HEK293 (cell line): ENCODE results near the gene TGFBRAP1.

ENCODE experiments used
- CTCF ChIA-PET: fragments of 350-600 bp; formaldehyde crosslinking; extraction: SDS; loops from one replicate; lab custom pipeline; 2021; ENCODE audit warnings: antibody characterized with exemption; lab: Yijun Ruan, JAX
- POLR2A ChIA-PET: fragments of 300-600 bp; formaldehyde crosslinking; extraction: SDS; loops from one replicate; lab custom pipeline; 2020; ENCODE audit warnings: antibody characterized with exemption, inconsistent platforms; lab: Yijun Ruan, JAX
- H3K27ac ChIP-seq: fragments of 200-500 bp; sonication (Bioruptor generic); 2 replicates; pipeline ENCODE4 v1.5.1; 2014; ENCODE audit warnings: low read depth, low read length, control low read depth, inconsistent platforms; ENCODE audit errors: extremely low read depth
- H3K36me3 ChIP-seq, 2 experiments: fragments of 200-500 bp in 1 of 2; sonication (Bioruptor generic) in 1 of 2; 1 replicate in 1 of 2; 2 replicates in 1 of 2; pipeline ENCODE4 v1.5.1; 2014 to 2017; ENCODE audit warnings: inconsistent platforms in 2 of 2, low read length in 2 of 2; ENCODE audit not compliant: control insufficient read depth in 2 of 2, insufficient read depth in 1 of 2
- H3K4me1 ChIP-seq: fragments of 200-500 bp; sonication (Bioruptor generic); 2 replicates; pipeline ENCODE4 v1.5.1; 2014; ENCODE audit warnings: mild to moderate bottlenecking, low read length, inconsistent platforms; ENCODE audit not compliant: control insufficient read depth, insufficient read depth
- H3K4me3 ChIP-seq: 2 replicates; pipeline ENCODE4 v1.5.1; 2011; ENCODE audit warnings: low read depth, mild to moderate bottlenecking, control low read depth, low read length, moderate library complexity
- H3K9me3 ChIP-seq: fragments of 200-500 bp; sonication (Bioruptor generic); 2 replicates; pipeline ENCODE4 v1.5.1; 2014; ENCODE audit warnings: low read depth, low read length, inconsistent platforms; ENCODE audit not compliant: control insufficient read depth, insufficient read depth
- BCL6B ChIP-seq: fragments of 450-650 bp; formaldehyde crosslinking; IDR thresholded peaks from 2 replicates; pipeline ENCODE4 v1.5.1; 2017; ENCODE audit warnings: missing biosample characterization, missing genetic modification characterization
- GFI1B ChIP-seq: fragments of 450-650 bp; formaldehyde crosslinking; IDR thresholded peaks from 2 replicates; pipeline ENCODE4 v1.5.1; 2016; ENCODE audit warnings: missing biosample characterization, missing genetic modification characterization
- GLI2 ChIP-seq: fragments of 450-650 bp; formaldehyde crosslinking; IDR thresholded peaks from 2 replicates; pipeline ENCODE4; 2017; ENCODE audit warnings: missing biosample characterization, missing genetic modification characterization, low read depth, borderline replicate concordance
- KLF7 ChIP-seq: fragments of 450-650 bp; formaldehyde crosslinking; IDR thresholded peaks from 2 replicates; pipeline ENCODE4 v1.5.1; 2016; ENCODE audit warnings: missing biosample characterization, missing genetic modification characterization, borderline replicate concordance
- KLF9 ChIP-seq: fragments of 450-650 bp; formaldehyde crosslinking; IDR thresholded peaks from 2 replicates; pipeline ENCODE4 v1.5.1; 2016; ENCODE audit warnings: missing biosample characterization, missing genetic modification characterization, low read depth
- SALL2 ChIP-seq: fragments of 450-650 bp; formaldehyde crosslinking; IDR thresholded peaks from 2 replicates; pipeline ENCODE4 v1.5.0; 2017; ENCODE audit warnings: missing biosample characterization, mild to moderate bottlenecking, missing genetic modification characterization, borderline replicate concordance
- YY2 ChIP-seq: fragments of 450-650 bp; formaldehyde crosslinking; IDR thresholded peaks from 2 replicates; pipeline ENCODE4 v1.5.1; 2016; ENCODE audit warnings: missing biosample characterization, missing genetic modification characterization
- ZBTB21 ChIP-seq: fragments of 450-650 bp; formaldehyde crosslinking; IDR thresholded peaks from 2 replicates; pipeline ENCODE4 v1.5.1; 2017; ENCODE audit warnings: missing biosample characterization, missing genetic modification characterization
- ZBTB49 ChIP-seq: fragments of 450-650 bp; formaldehyde crosslinking; IDR thresholded peaks from 2 replicates; pipeline ENCODE4 v1.5.1; 2016; ENCODE audit warnings: missing biosample characterization, missing genetic modification characterization, low read depth
- ZBTB6 ChIP-seq: fragments of 450-650 bp; formaldehyde crosslinking; IDR thresholded peaks from 2 replicates; pipeline ENCODE4 v1.5.1; 2017; ENCODE audit warnings: missing biosample characterization, missing genetic modification characterization
- ZFP69B ChIP-seq: fragments of 450-650 bp; formaldehyde crosslinking; IDR thresholded peaks from 2 replicates; pipeline ENCODE4 v1.5.1; 2016; ENCODE audit warnings: missing biosample characterization, missing genetic modification characterization
- ZNF132 ChIP-seq: fragments of 450-650 bp; formaldehyde crosslinking; IDR thresholded peaks from 2 replicates; pipeline ENCODE4 v1.5.1; 2017; ENCODE audit warnings: missing biosample characterization, missing genetic modification characterization, borderline replicate concordance
- ZNF292 ChIP-seq: fragments of 450-650 bp; formaldehyde crosslinking; IDR thresholded peaks from 2 replicates; pipeline ENCODE4 v1.5.1; 2016; ENCODE audit warnings: low read depth, missing biosample characterization, missing genetic modification characterization, borderline replicate concordance
- ZNF311 ChIP-seq: fragments of 450-650 bp; formaldehyde crosslinking; IDR thresholded peaks from 2 replicates; pipeline ENCODE4 v1.5.1; 2017; ENCODE audit warnings: missing biosample characterization, missing genetic modification characterization, borderline replicate concordance
- ZNF362 ChIP-seq: fragments of 450-650 bp; formaldehyde crosslinking; IDR thresholded peaks from 2 replicates; pipeline ENCODE4 v1.5.1; 2016; ENCODE audit warnings: missing biosample characterization, missing genetic modification characterization
- ZNF510 ChIP-seq: fragments of 450-650 bp; formaldehyde crosslinking; IDR thresholded peaks from 2 replicates; pipeline ENCODE4 v1.5.1; 2018; ENCODE audit warnings: mild to moderate bottlenecking, missing genetic modification characterization, missing biosample characterization; ENCODE audit not compliant: insufficient replicate concordance
- ZNF623 ChIP-seq: fragments of 450-650 bp; formaldehyde crosslinking; IDR thresholded peaks from 2 replicates; pipeline ENCODE4 v1.5.1; 2016; ENCODE audit warnings: missing biosample characterization, missing genetic modification characterization
- ZNF692 ChIP-seq: fragments of 450-650 bp; formaldehyde crosslinking; IDR thresholded peaks from 2 replicates; pipeline ENCODE4 v1.5.1; 2016; ENCODE audit warnings: missing biosample characterization, missing genetic modification characterization
- ZNF704 ChIP-seq: fragments of 450-650 bp; formaldehyde crosslinking; IDR thresholded peaks from 2 replicates; pipeline ENCODE4 v1.5.1; 2016; ENCODE audit warnings: missing biosample characterization, missing genetic modification characterization
- ZSCAN30 ChIP-seq: fragments of 450-650 bp; IDR thresholded peaks from 2 replicates; pipeline ENCODE4 v1.5.1; 2018; ENCODE audit warnings: missing biosample characterization, mild to moderate bottlenecking, missing genetic modification characterization, moderate library complexity

The TGFBRAP1 gene

GRCh38 chr2:105324101-105324500, 5.4 kb downstream of the TGFBRAP1 start:
- no peak overlapping the region for H3K4me3 ChIP-seq
- peaks cover 0 to 5% of the 10 kb centered on the region in 2 experiments; a peak in 1 of 3 replicates for H3K36me3 ChIP-seq
- no peaks in the 10 kb centered on the region for H3K9me3 ChIP-seq
- no peak overlapping the region for H3K27ac ChIP-seq
- TF ChIP-seq SALL2 (no peak), ZFP69B (no peak), KLF7 (no peak), ZNF692 (tag by site-specific recombination) (no peak), ZBTB21 (tag by site-specific recombination) (no peak), YY2 (tag by site-specific recombination) (no peak), ZNF704 (tag by site-specific recombination) (no peak), ZNF510 (tag by site-specific recombination) (no peak), ZNF362 (tag by site-specific recombination) (no peak), ZBTB6 (tag by site-specific recombination) (no peak), BCL6B (tag by site-specific recombination) (no peak), GFI1B (no peak), KLF9 (tag by site-specific recombination) (no peak), ZNF311 (tag by site-specific recombination) (no peak), GLI2 (no peak), ZSCAN30 (tag by site-specific recombination) (no peak), ZNF132 (tag by site-specific recombination) (no peak), ZBTB49 (no peak), ZNF623 (tag by site-specific recombination) (no peak), ZNF292 (tag by site-specific recombination) (no peak)
- H3K4me1 ChIP-seq, result peaks cover 12% of the 10 kb centered on the region
- ChIA-PET CTCF (interaction anchor here (1.0 kb wide), 1 partner anchor 21 kb away, joined by 3 read pairs; no protein-coding TSS in a partner anchor), POLR2A (no interaction called here)
